SU-DHL-6 (cell line): ENCODE results near the gene FUT6.

Source experiments
- CTCF ChIP-seq: fragments of 200-600 bp; sonication (generic); IDR thresholded peaks from one replicate; pipeline ENCODE4 v1.5.1; 2017; ENCODE audit warnings: antibody characterized with exemption, mild to moderate bottlenecking, low read length, moderate library complexity; ENCODE audit not compliant: insufficient read depth, poor library complexity, severe bottlenecking
- EZH2phosphoT487 ChIP-seq: fragments of 200-600 bp; sonication (generic), shearing (Covaris generic); conservative IDR thresholded peaks from 2 replicates; pipeline ENCODE4 v1.6.1; 2018; ENCODE audit warnings: mild to moderate bottlenecking, antibody characterized with exemption, low read length, moderate library complexity, mixed read lengths

- TF ChIP-seq EZH2phosphoT487 = no peak
- TF ChIP-seq CTCF = no peak
Measured at GRCh38 chr19:5870986-5871394, 31.5 kb upstream of the FUT6 start.
